K562 (cell line): ENCODE results near the gene RAB31. TPM values are rescaled to one million over a fixed set of nuclear protein-coding genes. Genes with fewer than 3 reads are reported as not detected.
A peak's percentile ranks its signal among the peaks of the same experiment; 100 is the strongest.

ENCODE experiments used
- DDX20 ChIP-seq: fragments of 450-650 bp; IDR thresholded peaks from 2 replicates; pipeline ENCODE4 v1.6.1; 2016; ENCODE audit warnings: missing genetic modification characterization, low read depth, mild to moderate bottlenecking, missing compliant biosample characterization, moderate library complexity
- FOSL1 ChIP-seq: fragments of 200-800 bp; sonication (Bioruptor generic); conservative IDR thresholded peaks from 2 replicates; pipeline ENCODE4 v1.6.1; 2016; ENCODE audit warnings: missing genetic modification characterization, missing compliant biosample characterization
- HEY1 ChIP-seq: fragments of 250-450 bp; sonication (Bioruptor Pico); IDR thresholded peaks from 2 replicates; pipeline ENCODE4 v1.5.0; 2020; ENCODE audit warnings: mild to moderate bottlenecking, moderate library complexity, borderline replicate concordance
- JUN ChIP-seq, 2 experiments: sonication (generic) in 1 of 2; formaldehyde crosslinking in 1 of 2; IDR thresholded peaks; 2 replicates each; pipeline versions ENCODE4 v1.6.1 to v1.8.0; 2012 to 2022; ENCODE audit warnings: borderline replicate concordance in 2 of 2, mild to moderate bottlenecking in 2 of 2, improper control_type of control experiment in 1 of 2, low read depth in 1 of 2, low read length in 1 of 2, missing genetic modification reagents in 1 of 2
- ZFX ChIP-seq: sonication (generic); formaldehyde crosslinking; IDR thresholded peaks from 2 replicates; pipeline ENCODE4 v1.8.0; 2022; ENCODE audit warnings: mild to moderate bottlenecking, missing genetic modification reagents, moderate library complexity
- ZKSCAN3 ChIP-seq: fragments of 250-450 bp; sonication (Bioruptor Pico); IDR thresholded peaks from 2 replicates; pipeline ENCODE4 v1.4.0; 2020
- ZNF282 ChIP-seq: sonication (generic); formaldehyde crosslinking; IDR thresholded peaks from 2 replicates; pipeline ENCODE4 v1.8.1; 2023; ENCODE audit warnings: missing genetic modification reagents
- polyA plus RNA-seq, 8 experiments: library from polyadenylated mRNA; depleted of rRNA in 4 of 8; stranded (reverse) in 5 of 8; unstranded in 3 of 8; fragments of >200 nt; fragmentation: Nextera tagmentation in 2 of 8; fragmentation: Illumina TruSeq in 1 of 8; extraction: Ambion mirVana in 2 of 8; extraction: Trizol in 1 of 8; gene quantifications; 2 replicates each; pipeline versions ENCODE4 v1.2.1 to v1.2.3, GENCODE V29; 2011 to 2014; ENCODE audit warnings: inconsistent platforms in 1 of 8, missing spikeins in 1 of 8
- total RNA-seq, 7 experiments: library from RNA; depleted of rRNA in 6 of 7; stranded (reverse); fragments of >200 nt in 6 of 7; fragmentation: Illumina TruSeq in 2 of 7; extraction: Trizol in 2 of 7; gene quantifications; 2 replicates each; pipeline versions ENCODE4 v1.2.1 to v1.2.3, GENCODE V29; 2011 to 2021; ENCODE audit warnings: low replicate concordance in 1 of 7
- TF ChIP-seq, protein P1 (sequence below): sonication (generic); formaldehyde crosslinking; IDR thresholded peaks from 2 replicates; pipeline ENCODE4 v1.8.0; 2023; ENCODE audit warnings: missing genetic modification reagents, mild to moderate bottlenecking, borderline replicate concordance
- TF ChIP-seq, protein P2 (sequence below): fragments of 250-450 bp; sonication (Bioruptor Pico); IDR thresholded peaks from 2 replicates; pipeline ENCODE4 v1.4.0; 2020
- TF ChIP-seq, protein P3 (sequence below): fragments of 200-800 bp; sonication (Bioruptor generic); IDR thresholded peaks from 2 replicates; pipeline ENCODE4 v1.6.1; 2017; ENCODE audit warnings: missing genetic modification characterization, missing compliant biosample characterization
- TF ChIP-seq, protein P4 (sequence below): sonication (generic); IDR thresholded peaks from 2 replicates; pipeline ENCODE4 v1.6.1; 2016
- TF ChIP-seq, protein P5 (sequence below), 2 experiments: fragments of 450-650 bp; IDR thresholded peaks; 2 replicates each; pipeline ENCODE4 v1.6.1; 2016

RAB31 gene
- total and polyA plus RNA-seq, 9 of the 15 experiments (the other 6 are each of a cell fraction or from before 2014, with no cell fraction given): 20.7 to 70.4 (median 41.3) TPM

DNA sequence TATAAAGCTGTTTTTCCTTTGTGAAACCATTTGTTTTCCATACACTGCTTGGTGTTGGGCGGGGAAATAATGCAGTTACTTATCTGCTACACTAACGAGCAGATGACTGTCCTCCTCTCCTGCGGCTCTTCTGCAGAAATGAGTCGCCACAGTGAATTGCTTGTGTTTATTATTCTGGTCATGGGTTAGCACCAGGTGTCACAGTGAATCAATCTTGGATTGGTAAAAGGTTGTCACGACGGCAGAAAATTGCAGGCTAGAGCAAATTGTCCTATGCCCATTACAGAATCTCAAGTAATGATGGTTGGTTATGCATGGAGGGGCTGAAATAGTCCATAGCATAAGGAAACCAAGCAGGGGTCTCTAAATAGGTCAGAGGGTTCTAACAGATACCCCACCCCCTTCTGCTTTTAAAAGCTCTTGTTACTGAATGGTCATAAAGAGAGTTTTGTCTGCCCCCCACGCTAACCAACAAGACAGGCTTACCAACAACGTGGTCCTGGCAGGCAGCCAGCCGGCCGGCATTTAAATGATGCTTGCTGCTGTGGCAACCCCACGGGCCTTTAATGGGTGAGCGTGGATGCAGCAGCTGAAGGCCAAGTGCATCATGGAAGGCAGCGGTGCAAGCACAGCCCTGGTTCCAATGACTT is 29.5 kb downstream of the RAB31 start (continued):
- TF ChIP-seq JUN (IDR thresholded peaks at IDR 0.05; ENCODE audit: borderline replicate concordance, low read depth, low read length) (no peak), JUN (CRISPR knock-in tag; IDR thresholded peaks at IDR 0.05; ENCODE audit: borderline replicate concordance) (no peak), DDX20 (tag) (no peak), ZNF282 (CRISPR knock-in tag) (no peak), ZFX (CRISPR knock-in tag) (no peak), HEY1 (no peak), ZKSCAN3 (CRISPR knock-in tag) (no peak), FOSL1 (tag) (0 out of 2 replicates have a peak, but pooled peaks have one; percentile 5)
- TF ChIP-seq, protein P1, sequence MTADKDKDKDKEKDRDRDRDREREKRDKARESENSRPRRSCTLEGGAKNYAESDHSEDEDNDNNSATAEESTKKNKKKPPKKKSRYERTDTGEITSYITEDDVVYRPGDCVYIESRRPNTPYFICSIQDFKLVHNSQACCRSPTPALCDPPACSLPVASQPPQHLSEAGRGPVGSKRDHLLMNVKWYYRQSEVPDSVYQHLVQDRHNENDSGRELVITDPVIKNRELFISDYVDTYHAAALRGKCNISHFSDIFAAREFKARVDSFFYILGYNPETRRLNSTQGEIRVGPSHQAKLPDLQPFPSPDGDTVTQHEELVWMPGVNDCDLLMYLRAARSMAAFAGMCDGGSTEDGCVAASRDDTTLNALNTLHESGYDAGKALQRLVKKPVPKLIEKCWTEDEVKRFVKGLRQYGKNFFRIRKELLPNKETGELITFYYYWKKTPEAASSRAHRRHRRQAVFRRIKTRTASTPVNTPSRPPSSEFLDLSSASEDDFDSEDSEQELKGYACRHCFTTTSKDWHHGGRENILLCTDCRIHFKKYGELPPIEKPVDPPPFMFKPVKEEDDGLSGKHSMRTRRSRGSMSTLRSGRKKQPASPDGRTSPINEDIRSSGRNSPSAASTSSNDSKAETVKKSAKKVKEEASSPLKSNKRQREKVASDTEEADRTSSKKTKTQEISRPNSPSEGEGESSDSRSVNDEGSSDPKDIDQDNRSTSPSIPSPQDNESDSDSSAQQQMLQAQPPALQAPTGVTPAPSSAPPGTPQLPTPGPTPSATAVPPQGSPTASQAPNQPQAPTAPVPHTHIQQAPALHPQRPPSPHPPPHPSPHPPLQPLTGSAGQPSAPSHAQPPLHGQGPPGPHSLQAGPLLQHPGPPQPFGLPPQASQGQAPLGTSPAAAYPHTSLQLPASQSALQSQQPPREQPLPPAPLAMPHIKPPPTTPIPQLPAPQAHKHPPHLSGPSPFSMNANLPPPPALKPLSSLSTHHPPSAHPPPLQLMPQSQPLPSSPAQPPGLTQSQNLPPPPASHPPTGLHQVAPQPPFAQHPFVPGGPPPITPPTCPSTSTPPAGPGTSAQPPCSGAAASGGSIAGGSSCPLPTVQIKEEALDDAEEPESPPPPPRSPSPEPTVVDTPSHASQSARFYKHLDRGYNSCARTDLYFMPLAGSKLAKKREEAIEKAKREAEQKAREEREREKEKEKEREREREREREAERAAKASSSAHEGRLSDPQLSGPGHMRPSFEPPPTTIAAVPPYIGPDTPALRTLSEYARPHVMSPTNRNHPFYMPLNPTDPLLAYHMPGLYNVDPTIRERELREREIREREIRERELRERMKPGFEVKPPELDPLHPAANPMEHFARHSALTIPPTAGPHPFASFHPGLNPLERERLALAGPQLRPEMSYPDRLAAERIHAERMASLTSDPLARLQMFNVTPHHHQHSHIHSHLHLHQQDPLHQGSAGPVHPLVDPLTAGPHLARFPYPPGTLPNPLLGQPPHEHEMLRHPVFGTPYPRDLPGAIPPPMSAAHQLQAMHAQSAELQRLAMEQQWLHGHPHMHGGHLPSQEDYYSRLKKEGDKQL: no peak
- TF ChIP-seq, protein P2, sequence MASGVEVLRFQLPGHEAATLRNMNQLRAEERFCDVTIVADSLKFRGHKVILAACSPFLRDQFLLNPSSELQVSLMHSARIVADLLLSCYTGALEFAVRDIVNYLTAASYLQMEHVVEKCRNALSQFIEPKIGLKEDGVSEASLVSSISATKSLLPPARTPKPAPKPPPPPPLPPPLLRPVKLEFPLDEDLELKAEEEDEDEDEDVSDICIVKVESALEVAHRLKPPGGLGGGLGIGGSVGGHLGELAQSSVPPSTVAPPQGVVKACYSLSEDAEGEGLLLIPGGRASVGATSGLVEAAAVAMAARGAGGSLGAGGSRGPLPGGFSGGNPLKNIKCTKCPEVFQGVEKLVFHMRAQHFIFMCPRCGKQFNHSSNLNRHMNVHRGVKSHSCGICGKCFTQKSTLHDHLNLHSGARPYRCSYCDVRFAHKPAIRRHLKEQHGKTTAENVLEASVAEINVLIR (CRISPR knock-in tag): no peak
- TF ChIP-seq, protein P3, sequence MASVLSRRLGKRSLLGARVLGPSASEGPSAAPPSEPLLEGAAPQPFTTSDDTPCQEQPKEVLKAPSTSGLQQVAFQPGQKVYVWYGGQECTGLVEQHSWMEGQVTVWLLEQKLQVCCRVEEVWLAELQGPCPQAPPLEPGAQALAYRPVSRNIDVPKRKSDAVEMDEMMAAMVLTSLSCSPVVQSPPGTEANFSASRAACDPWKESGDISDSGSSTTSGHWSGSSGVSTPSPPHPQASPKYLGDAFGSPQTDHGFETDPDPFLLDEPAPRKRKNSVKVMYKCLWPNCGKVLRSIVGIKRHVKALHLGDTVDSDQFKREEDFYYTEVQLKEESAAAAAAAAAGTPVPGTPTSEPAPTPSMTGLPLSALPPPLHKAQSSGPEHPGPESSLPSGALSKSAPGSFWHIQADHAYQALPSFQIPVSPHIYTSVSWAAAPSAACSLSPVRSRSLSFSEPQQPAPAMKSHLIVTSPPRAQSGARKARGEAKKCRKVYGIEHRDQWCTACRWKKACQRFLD: no peak
- TF ChIP-seq, protein P4, sequence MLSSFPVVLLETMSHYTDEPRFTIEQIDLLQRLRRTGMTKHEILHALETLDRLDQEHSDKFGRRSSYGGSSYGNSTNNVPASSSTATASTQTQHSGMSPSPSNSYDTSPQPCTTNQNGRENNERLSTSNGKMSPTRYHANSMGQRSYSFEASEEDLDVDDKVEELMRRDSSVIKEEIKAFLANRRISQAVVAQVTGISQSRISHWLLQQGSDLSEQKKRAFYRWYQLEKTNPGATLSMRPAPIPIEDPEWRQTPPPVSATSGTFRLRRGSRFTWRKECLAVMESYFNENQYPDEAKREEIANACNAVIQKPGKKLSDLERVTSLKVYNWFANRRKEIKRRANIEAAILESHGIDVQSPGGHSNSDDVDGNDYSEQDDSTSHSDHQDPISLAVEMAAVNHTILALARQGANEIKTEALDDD: peak; percentile 63; the same call in 1 of the 2 replicates
- TF ChIP-seq, protein P5, sequence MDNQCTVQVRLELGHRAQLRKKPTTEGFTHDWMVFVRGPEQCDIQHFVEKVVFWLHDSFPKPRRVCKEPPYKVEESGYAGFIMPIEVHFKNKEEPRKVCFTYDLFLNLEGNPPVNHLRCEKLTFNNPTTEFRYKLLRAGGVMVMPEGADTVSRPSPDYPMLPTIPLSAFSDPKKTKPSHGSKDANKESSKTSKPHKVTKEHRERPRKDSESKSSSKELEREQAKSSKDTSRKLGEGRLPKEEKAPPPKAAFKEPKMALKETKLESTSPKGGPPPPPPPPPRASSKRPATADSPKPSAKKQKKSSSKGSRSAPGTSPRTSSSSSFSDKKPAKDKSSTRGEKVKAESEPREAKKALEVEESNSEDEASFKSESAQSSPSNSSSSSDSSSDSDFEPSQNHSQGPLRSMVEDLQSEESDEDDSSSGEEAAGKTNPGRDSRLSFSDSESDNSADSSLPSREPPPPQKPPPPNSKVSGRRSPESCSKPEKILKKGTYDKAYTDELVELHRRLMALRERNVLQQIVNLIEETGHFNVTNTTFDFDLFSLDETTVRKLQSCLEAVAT (IDR thresholded peaks at IDR 0.05): no peak
